Muscle of arm (tissue), 12 donors: ENCODE results near the gene SUPT4H1. TPM values are rescaled to one million over a fixed set of nuclear protein-coding genes. Genes with fewer than 3 reads are reported as not detected.

Source experiments
- DNase-seq: peaks from one replicate; pipeline ENCODE4 v3.0.0-alpha.2; 2013
- polyA plus RNA-seq, 12 donors: library from polyadenylated mRNA; unstranded; fragments of 120-200 nt; gene quantifications; one replicate each; pipeline ENCODE4 v1.2.1, GENCODE V29; 2013; ENCODE audit not compliant: insufficient read length in 12 of 12

The SUPT4H1 gene
- polyA plus RNA-seq, 12 donors, result 70.2 to 104 (median 87.3) TPM; not detected in 1

- no peak for DNase-seq
Observed at GRCh38 chr17:58308173-58308984, 43.6 kb downstream of the SUPT4H1 start.

GRCh38 chr17:58307468-58308172 lies 44.4 kb downstream of the SUPT4H1 start:
- no peak for DNase-seq

- DNase-seq, result no peak
Observed at GRCh38 chr17:58306131-58306951, 45.7 kb downstream of the SUPT4H1 start.

- DNase-seq, result no peak
Observed at GRCh38 chr17:58305626-58306025, 46.4 kb downstream of the SUPT4H1 start.

GRCh38 chr17:58304750-58305486 lies 47.1 kb downstream of the SUPT4H1 start:
- no peak for DNase-seq

- no peak for DNase-seq
Observed at GRCh38 chr17:58303971-58304749, 47.8 kb downstream of the SUPT4H1 start.

- no peak for DNase-seq
Observed at GRCh38 chr17:58302919-58303585, 48.9 kb downstream of the SUPT4H1 start.

GRCh38 chr17:58302171-58302918 lies 49.7 kb downstream of the SUPT4H1 start:
- no peak for DNase-seq

- no peak for DNase-seq
Observed at GRCh38 chr17:58301504-58302150, 50.4 kb downstream of the SUPT4H1 start.

GRCh38 chr17:58300336-58300735 lies 51.7 kb downstream of the SUPT4H1 start:
- DNase-seq, result no peak

Other genes with a start within 250 kb of the SUPT4H1 start
- gene OR4D1, start 203.8 kb downstream of the SUPT4H1 start, polyA plus RNA-seq, result under 1 TPM in 2 of 12 donors, not detected in 10; 0.04 TPM
- gene OR4D2, start 185.2 kb downstream of the SUPT4H1 start, polyA plus RNA-seq, result not detected
- gene EPX, start 159.5 kb downstream of the SUPT4H1 start, polyA plus RNA-seq, result 1 to 10 TPM in 1 of 12 donors, under 1 TPM in 9, not detected in 2; 0.14 to 5.7 (median 0.29) TPM
- 10 to 100 TPM in 11 of 12 donors, not detected in 1; 11.4 to 25.2 (median 16.4) TPM for gene MKS1, start 132.9 kb downstream of the SUPT4H1 start, polyA plus RNA-seq
- under 1 TPM in 4 of 12 donors, not detected in 8; 0.08 to 0.40 (median 0.28) TPM for gene LPO, start 113.6 kb downstream of the SUPT4H1 start, polyA plus RNA-seq
- 10 to 100 TPM in 1 of 12 donors, 1 to 10 TPM in 10, not detected in 1; 2.6 to 49.2 (median 5.8) TPM for gene MPO, start 71.3 kb downstream of the SUPT4H1 start, polyA plus RNA-seq
- 1 to 10 TPM in 11 of 12 donors, not detected in 1; 2.1 to 6.8 (median 5.1) TPM for gene TSPOAP1, start 23.4 kb downstream of the SUPT4H1 start, polyA plus RNA-seq
- gene RNF43, start 65.3 kb upstream of the SUPT4H1 start, polyA plus RNA-seq, result 10 to 100 TPM in 1 of 12 donors, 1 to 10 TPM in 3, under 1 TPM in 6, not detected in 2; 0.08 to 16.0 (median 0.15) TPM
- gene HSF5, start 136.2 kb upstream of the SUPT4H1 start, polyA plus RNA-seq, result under 1 TPM in 7 of 12 donors, not detected in 5; 0.04 to 0.23 (median 0.12) TPM
- gene MTMR4, start 162.4 kb upstream of the SUPT4H1 start, polyA plus RNA-seq, result 10 to 100 TPM in 11 of 12 donors, not detected in 1; 16.3 to 37.0 (median 20.5) TPM